ENCODE measurements around the gene BLVRB. TPM values are rescaled to one million over a fixed set of nuclear protein-coding genes. Genes with fewer than 3 reads are reported as not detected.
"Not testable (repeated sequence)": the region's sequence is repeated elsewhere in the genome, so short reads cannot be mapped to it uniquely, and the experiment has no call there.

The BLVRB gene
- total RNA-seq, 1 donor from 2014 or later = 75.8 TPM

GRCh38 chr19:40410030-40410389 is 55.5 kb downstream of the BLVRB start:
- no peak for DNase-seq (ENCODE audit: low read depth)

GRCh38 chr19:40408598-40408925 is 57.0 kb downstream of the BLVRB start:
- DNase-seq (ENCODE audit: low read depth) = not testable (repeated sequence)

DNA sequence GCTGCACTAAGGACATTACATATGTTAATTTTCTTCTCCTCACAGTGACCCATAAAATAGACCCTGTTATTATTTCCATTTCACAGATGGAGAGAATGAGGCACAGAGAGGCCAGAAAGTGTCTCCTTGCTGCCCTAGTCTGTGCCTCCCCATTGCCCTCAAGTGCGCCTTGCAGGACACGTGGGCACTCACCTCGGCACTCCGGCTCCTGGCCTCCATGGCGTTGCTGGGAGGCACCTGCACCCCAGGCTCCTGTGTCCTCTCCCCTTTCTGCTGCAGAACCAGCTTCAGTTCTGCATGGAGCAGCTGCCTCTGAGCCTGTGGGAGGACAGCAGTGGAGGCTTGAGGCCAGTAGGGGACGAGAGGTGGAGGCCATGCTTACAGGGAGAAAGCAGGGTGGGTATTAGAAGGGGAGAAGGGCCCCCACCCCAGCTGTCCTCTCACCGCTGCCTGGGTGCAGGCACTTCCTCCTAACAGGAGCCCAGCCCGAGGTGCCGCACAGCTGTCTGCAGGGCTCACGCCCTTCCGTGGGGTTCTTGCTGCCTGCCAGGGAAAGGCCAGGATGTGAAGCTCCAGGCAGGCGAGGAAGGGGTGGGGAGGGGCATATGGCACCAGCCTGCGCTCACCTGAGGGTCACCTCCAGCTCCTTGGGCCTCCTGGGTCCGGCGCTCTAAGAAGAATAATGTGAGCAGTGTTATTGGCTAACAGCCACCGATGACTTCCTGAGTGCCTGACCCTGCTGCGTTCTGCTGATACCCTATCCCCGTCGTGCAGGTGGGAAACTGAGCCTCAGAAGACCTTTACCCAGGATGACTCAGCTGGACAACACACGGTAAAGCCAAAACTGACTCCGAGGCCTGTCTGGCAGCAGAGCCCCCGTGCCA is 57.6 kb downstream of the BLVRB start:
- no peak for DNase-seq (ENCODE audit: low read depth)

DNA sequence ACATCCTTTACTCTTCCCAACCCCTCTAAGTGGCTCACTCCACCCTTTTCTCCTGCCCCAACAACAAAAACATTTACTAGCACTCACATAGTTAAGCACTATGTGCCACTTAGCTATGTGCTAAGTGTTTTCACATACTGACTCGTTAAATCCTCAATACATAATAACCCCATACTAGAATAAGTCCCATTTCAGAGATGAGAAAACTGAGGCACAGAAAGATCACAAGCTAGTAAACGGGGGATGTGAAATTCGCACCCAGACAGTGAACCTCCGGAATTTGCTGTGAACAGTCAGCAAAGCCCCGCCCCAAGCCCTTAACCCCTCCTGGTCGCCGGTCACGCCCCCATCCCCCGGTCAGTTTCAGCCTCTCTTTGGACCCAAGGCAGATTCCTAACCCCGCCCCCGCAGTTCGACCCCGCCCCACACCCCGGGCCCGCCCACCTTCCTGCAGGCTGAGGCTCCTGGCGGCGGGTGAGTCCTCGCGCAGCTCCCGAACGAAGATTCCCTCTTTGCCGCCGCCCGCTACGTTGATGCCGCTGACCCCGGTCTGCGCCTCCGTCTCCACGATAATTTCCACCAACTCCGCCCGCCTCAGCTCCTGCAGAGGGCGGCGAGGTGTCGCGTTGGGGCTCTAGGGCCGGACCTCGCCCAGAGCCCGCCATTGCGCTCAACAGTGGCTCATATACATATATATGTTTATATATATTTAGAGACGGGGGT is 62.1 kb downstream of the BLVRB start:
- peak; percentile 82 for DNase-seq (ENCODE audit: low read depth)

DNA sequence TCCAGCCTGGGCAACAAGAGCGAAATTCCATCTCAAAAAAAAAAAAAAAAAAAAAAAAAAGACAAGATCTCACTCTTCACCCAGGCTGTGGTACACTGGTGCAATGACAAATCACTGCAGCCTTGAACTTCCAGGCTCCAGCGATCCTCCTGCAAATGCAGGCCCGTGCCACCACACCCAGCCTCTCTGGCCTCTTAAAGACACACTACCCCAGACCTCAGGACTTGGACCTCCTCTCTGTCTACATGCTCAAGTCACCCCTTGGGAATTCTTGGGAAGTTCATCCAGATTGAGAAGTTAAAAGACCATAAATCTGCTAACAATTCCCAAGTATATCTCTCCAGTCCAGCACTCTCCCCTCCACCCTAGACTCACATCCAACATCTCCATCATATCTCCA is 65.0 kb downstream of the BLVRB start:
- no peak for DNase-seq (ENCODE audit: low read depth)

DNA sequence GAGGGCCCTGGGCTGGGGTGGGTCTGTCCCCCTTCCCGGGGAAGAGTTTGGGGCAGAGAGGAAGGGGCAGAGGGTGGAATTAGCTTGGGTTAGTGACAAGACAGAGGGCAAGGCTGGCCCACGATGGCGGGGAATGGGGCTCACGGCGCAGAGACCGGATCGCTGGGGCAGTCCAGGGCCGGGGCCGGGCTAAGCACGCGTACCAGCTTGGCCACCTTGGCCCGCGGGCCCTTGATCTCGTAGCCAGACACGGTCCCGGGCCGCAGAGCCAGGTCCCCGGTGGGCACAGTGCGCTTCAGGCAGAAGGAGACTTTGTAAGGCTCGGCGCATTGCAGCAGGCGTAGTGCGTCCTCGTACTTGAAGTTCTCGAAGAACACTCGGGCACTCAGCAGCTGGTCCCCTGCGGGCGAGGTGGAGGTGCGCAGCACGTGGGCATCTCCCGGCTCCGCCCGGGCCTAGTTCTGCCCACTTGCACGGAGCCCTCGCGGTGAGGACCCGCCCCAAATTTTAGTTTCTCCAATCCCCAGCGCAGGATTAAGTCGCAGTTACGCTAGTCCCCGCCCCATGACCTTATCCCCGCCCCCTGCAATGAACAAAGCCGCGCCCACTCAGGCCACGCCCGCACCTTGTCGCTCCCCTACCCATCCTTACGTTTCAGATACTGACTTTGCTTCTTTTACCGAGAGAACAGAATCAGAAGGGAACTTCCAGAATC is 67.0 kb downstream of the BLVRB start:
- DNase-seq (ENCODE audit: low read depth) = no peak

Other genes with a start within 250 kb of the BLVRB start
- not detected in 2 replicates for gene TTC9B, start 247.4 kb downstream of the BLVRB start, total RNA-seq
- not detected in 2 replicates for gene CCNP, start 239.1 kb downstream of the BLVRB start, total RNA-seq
- gene AKT2, start 180.4 kb downstream of the BLVRB start, total RNA-seq = 91.2 and 93.3 TPM in 2 replicates
- 60.5 and 67.8 TPM in 2 replicates for gene C19orf47, start 117.3 kb downstream of the BLVRB start, total RNA-seq
- 740 and 993 TPM in 2 replicates for gene PLD3, start 117.0 kb downstream of the BLVRB start, total RNA-seq
- gene HIPK4, start 75.6 kb downstream of the BLVRB start, total RNA-seq = 0.05 and 0.26 TPM in 2 replicates
- gene PRX, start 52.4 kb downstream of the BLVRB start, total RNA-seq = 2.6 and 2.8 TPM in 2 replicates
- gene SERTAD1, start 39.8 kb downstream of the BLVRB start, total RNA-seq = 12.9 and 23.0 TPM in 2 replicates
- gene SERTAD3, start 21.4 kb downstream of the BLVRB start, total RNA-seq = 28.1 and 35.2 TPM in 2 replicates
- 0.31 and 1.3 TPM in 2 replicates for gene SPTBN4, start 1.3 kb upstream of the BLVRB start, total RNA-seq
- 27.8 and 32.2 TPM in 2 replicates for gene SHKBP1, start 111.1 kb upstream of the BLVRB start, total RNA-seq
- 3.7 and 11.0 TPM in 2 replicates for gene LTBP4, start 135.6 kb upstream of the BLVRB start, total RNA-seq
- 75.4 and 112 TPM in 2 replicates for gene NUMBL, start 224.9 kb upstream of the BLVRB start, total RNA-seq